Naive thymus-derived CD8-positive, alpha-beta T cell (primary cell): ENCODE results near the gene MRPL49. TPM values are rescaled to one million over a fixed set of nuclear protein-coding genes. Genes with fewer than 3 reads are reported as not detected.
"Not testable (repeated sequence)": the region's sequence is repeated elsewhere in the genome, so short reads cannot be mapped to it uniquely, and the experiment has no call there.

Experiments
- ATAC-seq, 2 donors: fragments of 150-1000 bp; cut with Tn5 transposase in 1 of 2; sonication (Bioruptor Pico), chemical (Tn5 transposase) in 1 of 2; 1 replicate in 1 of 2; 2 replicates in 1 of 2; pipeline ENCODE4 v1.10.0; 2021; ENCODE audit warnings: mild to moderate bottlenecking in 2 of 2, moderate library complexity in 2 of 2
- POLR2A ChIA-PET: fragments of 350-600 bp; sonication (Branson Sonifier 250); formaldehyde crosslinking; loops from one replicate; lab custom pipeline; 2021; ENCODE audit warnings: antibody characterized with exemption; lab: Charles Lee
- DNase-seq, 10 donors: peaks; one replicate each; pipeline versions ENCODE4 v3.0.0 to v3.0.0-alpha.2; 2020 to 2022
- H3K27ac Mint-ChIP-seq, 10 donors: one replicate each; pipeline ENCODE4 v1.8.0; 2020 to 2022; ENCODE audit warnings: mild to moderate bottlenecking in 10 of 10, mixed read lengths in 10 of 10, moderate library complexity in 4 of 10, inconsistent platforms in 1 of 10
- H3K27me3 Mint-ChIP-seq, 5 donors: one replicate each; pipeline ENCODE4 v1.8.0; 2021 to 2022; ENCODE audit warnings: mixed read lengths in 5 of 5
- H3K36me3 Mint-ChIP-seq, 3 donors: one replicate each; pipeline ENCODE4 v1.8.0; 2020 to 2022; ENCODE audit warnings: mixed read lengths in 3 of 3, mild to moderate bottlenecking in 2 of 3, inconsistent platforms in 1 of 3
- H3K4me1 Mint-ChIP-seq, 4 donors: one replicate each; pipeline ENCODE4 v1.8.0; 2021 to 2022; ENCODE audit warnings: mixed read lengths in 4 of 4
- H3K4me3 Mint-ChIP-seq, 10 donors: one replicate each; pipeline ENCODE4 v1.8.0; 2020 to 2022; ENCODE audit warnings: mild to moderate bottlenecking in 10 of 10, mixed read lengths in 10 of 10, moderate library complexity in 6 of 10, inconsistent platforms in 1 of 10
- H3K9me3 Mint-ChIP-seq, 9 donors: one replicate each; pipeline ENCODE4 v1.8.0; 2020 to 2022; ENCODE audit warnings: mixed read lengths in 9 of 9, mild to moderate bottlenecking in 3 of 9, inconsistent platforms in 1 of 9, moderate library complexity in 1 of 9
- polyA plus RNA-seq, 3 donors: library from polyadenylated mRNA; unstranded; fragments of 300-500 nt; fragmentation: Illumina TruSeq; gene quantifications; one replicate each; pipeline ENCODE4 v1.2.3, GENCODE V29; 2021
- total RNA-seq, 8 experiments: library from RNA in 2 of 8; stranded (reverse) in 2 of 8; gene quantifications; one replicate each; pipeline ENCODE4 v1.2.3 and lab custom pipeline; 2021 to 2026

Gene MRPL49
- total and polyA plus RNA-seq, 5 experiments from 2014 or later = 76.0 to 96.9 (median 78.9) TPM

DNA sequence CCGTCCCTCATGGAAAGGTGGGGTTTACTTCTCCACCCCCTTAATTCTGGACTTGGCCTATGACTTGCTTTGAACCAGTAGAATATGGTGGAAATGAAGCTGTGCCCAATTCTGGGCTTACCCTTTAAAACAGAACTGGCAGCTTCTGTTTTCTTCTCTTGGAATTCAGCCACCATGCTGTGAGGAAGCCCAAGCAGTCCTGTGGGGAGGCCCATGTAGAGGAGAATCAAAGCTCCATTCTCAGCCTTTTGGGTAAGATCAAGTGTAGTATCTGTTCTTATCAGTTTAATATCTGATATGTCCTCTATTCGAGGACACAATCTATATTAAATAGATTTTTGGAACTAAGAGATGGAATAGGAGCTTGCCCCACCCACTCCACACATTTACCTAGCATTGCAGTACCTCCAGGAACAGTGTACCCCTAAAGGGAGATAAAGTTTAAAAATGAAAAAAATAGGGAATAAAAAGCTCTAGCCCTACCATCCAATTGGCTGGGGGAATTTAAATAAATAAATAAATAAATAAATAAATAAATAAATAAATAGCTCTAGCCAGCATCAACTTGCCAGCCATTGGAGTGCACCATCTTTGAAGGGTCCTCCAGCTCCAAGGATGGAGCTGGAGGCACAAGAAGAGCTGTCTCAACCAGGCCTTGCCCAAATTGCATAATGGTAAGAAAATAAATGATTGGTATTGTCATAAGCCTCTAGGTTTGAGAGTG lies 25.4 kb downstream of the MRPL49 start:
- POLR2A ChIA-PET = no interaction called here

DNA sequence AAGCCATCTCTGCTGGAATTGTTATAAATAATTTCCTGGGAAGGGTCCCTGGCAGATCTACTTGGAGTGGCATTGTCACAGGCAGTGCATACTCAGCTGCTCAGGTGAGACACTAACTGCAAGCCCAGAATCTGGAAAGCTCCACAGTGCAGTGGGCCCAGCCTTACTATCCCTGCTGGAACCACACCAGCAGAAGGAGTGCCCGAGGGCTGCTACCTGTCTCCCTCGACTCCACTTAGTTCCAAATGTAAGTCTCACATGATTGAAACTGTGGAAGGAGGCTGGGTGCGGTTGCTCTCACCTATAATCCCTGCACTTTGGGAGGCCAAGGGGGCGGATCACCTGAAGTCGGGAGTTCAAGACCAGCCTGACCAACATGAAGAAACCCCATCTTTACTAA lies 26.5 kb downstream of the MRPL49 start:
- H3K9me3 Mint-ChIP-seq = no peaks in the 10 kb centered on the region

More for the DNA sequence above, 25.4 kb downstream of the MRPL49 start:
- Mint-ChIP-seq H3K9me3 (no peaks in the 10 kb centered on the region), H3K36me3 (no peaks in the 10 kb centered on the region), H3K4me1 (peaks cover 0 to 26% (median 2%) of the 10 kb centered on the region in 4 donors), H3K4me3 (no peak overlapping the region), H3K27me3 (peaks cover 0 to 8% (median 3%) of the 10 kb centered on the region in 5 donors), H3K27ac (no peak overlapping the region)
- DNase-seq (no peak), ATAC-seq (no peak)

DNA sequence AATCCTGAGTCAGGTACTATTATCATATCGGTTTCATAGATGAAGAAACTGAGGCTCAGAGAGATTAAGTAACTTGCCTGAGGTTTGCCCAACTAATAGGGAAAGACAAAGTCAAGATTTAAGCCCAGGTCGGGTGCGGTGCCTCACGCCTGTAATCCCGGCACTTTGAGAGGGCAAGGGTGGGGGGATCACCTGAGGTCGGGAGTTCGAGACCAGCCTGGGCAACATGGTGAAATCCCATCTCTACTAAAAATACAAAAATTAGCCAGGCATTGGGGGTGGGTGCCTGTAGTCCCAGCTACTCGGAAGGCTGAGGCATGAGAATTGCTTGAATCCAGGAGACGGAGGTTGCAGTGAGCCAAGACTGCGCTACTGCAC lies 28.0 kb downstream of the MRPL49 start:
- H3K36me3 Mint-ChIP-seq, H3K4me3 Mint-ChIP-seq, POLR2A ChIA-PET, H3K9me3 Mint-ChIP-seq, ATAC-seq, DNase-seq, H3K27ac Mint-ChIP-seq: not testable (repeated sequence)
- peaks cover 0 to 11% (median 3%) of the 10 kb centered on the region in 5 donors for H3K27me3 Mint-ChIP-seq
- H3K4me1 Mint-ChIP-seq = peaks cover 0 to 26% (median 2%) of the 10 kb centered on the region in 4 donors

More for the DNA sequence above, 26.5 kb downstream of the MRPL49 start:
- DNase-seq (no peak), ATAC-seq (no peak)
- Mint-ChIP-seq H3K27me3 (peaks cover 0 to 11% (median 3%) of the 10 kb centered on the region in 5 donors), H3K4me1 (peaks cover 0 to 26% (median 2%) of the 10 kb centered on the region in 4 donors), H3K36me3 (no peaks in the 10 kb centered on the region), H3K4me3 (no peak overlapping the region), H3K27ac (peak overlapping the region in 1 of 10 donors; percentile 68)
- POLR2A ChIA-PET = no interaction called here

DNA sequence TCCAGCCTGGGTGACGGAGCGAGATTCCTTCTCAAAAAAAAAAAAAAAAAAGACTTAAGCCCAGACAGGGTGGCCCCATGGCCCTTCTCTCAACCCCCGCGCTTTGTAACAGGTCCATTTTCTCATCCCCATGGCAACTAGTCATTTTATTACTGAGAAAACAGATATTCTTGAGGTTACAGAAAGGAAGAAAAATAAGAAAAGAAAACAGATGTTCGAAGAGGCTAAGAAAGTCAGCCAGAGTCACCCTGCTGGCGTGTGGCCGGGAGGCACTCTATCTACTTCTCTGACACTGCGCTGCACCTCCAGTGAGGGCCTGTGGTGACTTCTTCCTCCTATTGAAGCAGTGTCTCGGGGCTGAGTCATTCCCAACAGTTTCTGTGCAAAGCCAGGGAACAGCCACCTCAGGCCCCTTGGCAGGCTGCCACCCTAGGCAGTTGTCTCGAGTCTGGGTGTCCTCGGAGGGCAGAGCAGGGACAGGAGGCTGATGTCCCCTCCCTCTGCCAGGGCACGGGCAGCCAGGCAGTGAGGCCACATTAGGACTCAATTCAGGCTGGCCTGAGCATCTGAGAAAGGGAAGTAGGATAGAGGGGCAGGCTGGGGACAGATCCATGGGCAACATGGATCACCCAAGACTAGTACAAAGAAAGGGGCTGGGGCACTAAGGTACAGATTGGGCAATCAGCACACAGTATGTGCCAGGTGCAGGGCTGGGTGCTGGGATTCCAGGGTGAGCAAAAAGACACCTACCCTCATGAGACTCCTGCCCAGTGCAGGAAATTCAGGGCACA lies 28.6 kb downstream of the MRPL49 start:
- Mint-ChIP-seq H3K4me1 (peaks cover 0 to 26% (median 2%) of the 10 kb centered on the region in 4 donors), H3K27ac (peak overlapping the region in 2 of 10 donors; percentile 2 to 83), H3K4me3 (peak overlapping the region in 1 of 10 donors; percentile 7), H3K9me3 (no peaks in the 10 kb centered on the region), H3K36me3 (no peaks in the 10 kb centered on the region), H3K27me3 (peaks cover 0 to 11% (median 3%) of the 10 kb centered on the region in 5 donors)
- no peak for DNase-seq
- POLR2A ChIA-PET = no interaction called here
- no peak for ATAC-seq

DNA sequence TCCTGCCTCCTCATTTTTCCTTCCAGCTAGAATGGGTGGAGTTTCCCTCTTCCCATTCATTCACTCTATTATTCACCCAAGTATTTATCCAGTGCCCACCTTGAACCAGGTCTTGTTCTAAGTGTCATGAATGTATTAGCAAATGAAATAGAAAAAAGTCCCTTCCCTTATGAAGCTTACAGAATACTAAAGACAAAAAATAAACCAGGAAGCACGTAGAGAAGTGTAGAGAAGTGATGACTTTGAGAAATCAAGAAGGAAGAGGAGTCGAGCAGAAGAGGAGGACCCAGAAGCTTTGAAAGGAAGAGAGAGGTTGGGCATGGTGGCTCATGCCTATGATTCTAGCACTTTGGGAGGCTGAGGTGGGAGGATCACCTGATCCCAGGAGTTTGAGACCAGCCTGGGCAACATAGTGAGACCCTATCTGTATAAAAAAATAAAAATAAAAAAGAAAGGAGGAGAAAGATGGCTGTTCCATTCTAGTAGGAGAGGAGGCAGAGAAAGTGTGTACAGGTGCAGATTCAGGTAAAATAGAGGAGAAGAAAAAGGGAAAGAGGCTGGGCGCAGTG lies 29.3 kb downstream of the MRPL49 start:
- Mint-ChIP-seq H3K4me3 (no peak overlapping the region), H3K27me3 (peaks cover 0 to 11% (median 3%) of the 10 kb centered on the region in 5 donors), H3K36me3 (no peaks in the 10 kb centered on the region), H3K27ac (peak overlapping the region in 3 of 10 donors; percentile 2 to 83 (median 16)), H3K9me3 (no peaks in the 10 kb centered on the region), H3K4me1 (peaks cover 0 to 22% (median 2%) of the 10 kb centered on the region in 4 donors)
- ATAC-seq = no peak
- POLR2A ChIA-PET = no interaction called here
- no peak for DNase-seq

DNA sequence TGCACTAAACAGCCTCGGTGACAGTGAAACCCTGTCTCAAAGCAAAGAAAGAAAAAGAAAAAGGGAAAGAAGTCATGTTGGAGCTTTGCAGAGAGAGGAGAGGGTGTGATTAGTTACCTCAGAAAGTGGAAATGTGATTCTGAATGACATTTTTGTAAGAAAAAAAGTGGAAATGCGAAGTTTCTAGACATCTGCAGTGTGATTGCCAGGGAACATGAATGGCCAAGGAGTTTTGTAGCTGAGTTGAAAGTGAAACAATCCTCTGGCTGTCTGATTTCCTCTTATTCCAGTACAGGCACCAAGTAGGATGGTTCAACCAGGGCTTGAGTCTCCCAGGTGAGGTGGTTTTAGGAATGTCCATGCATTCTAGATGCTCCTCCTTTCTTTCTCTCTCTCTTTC lies 30.0 kb downstream of the MRPL49 start:
- no peaks in the 10 kb centered on the region for H3K9me3 Mint-ChIP-seq
- no peak for DNase-seq
- H3K4me1 Mint-ChIP-seq = peaks cover 0 to 19% (median 2%) of the 10 kb centered on the region in 4 donors
- POLR2A ChIA-PET = no interaction called here
- H3K27ac Mint-ChIP-seq = peak overlapping the region in 1 of 10 donors; percentile 16
- H3K36me3 Mint-ChIP-seq = no peaks in the 10 kb centered on the region
- peaks cover 0 to 11% (median 3%) of the 10 kb centered on the region in 5 donors for H3K27me3 Mint-ChIP-seq
- no peak for ATAC-seq
- H3K4me3 Mint-ChIP-seq = no peak overlapping the region

DNA sequence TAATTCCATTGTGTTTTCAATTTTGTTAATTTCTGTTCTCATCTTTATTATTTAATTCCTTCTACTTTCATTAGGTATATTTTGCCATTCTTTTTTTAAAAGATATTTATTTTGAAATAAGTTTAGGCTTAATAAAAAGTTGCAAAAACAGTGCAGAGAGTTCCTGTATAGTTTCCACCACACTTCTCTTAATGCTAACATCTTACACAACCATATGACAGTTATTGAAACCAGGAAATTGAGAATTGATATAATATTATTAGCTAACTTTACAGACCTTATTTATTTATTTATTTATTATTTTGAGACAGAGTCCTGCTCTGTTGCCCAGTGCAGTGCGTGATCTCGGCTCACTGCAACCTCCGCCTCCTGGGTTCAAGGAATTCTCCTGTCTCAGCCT lies 34.1 kb downstream of the MRPL49 start:
- POLR2A ChIA-PET = interaction anchor here (1.0 to 1.2 kb wide), 2 partner anchors 21 to 25 kb away, joined by 3 read pairs; partner anchors contain the start of gene CAPN1
- Mint-ChIP-seq H3K27ac (no peak overlapping the region), H3K4me1 (peaks cover 0 to 6% (median under 1%) of the 10 kb centered on the region in 4 donors), H3K27me3 (peaks cover 0 to 5% (median 2%) of the 10 kb centered on the region in 5 donors), H3K36me3 (no peaks in the 10 kb centered on the region), H3K4me3 (no peak overlapping the region), H3K9me3 (no peaks in the 10 kb centered on the region)
- DNase-seq = no peak
- ATAC-seq = no peak

DNA sequence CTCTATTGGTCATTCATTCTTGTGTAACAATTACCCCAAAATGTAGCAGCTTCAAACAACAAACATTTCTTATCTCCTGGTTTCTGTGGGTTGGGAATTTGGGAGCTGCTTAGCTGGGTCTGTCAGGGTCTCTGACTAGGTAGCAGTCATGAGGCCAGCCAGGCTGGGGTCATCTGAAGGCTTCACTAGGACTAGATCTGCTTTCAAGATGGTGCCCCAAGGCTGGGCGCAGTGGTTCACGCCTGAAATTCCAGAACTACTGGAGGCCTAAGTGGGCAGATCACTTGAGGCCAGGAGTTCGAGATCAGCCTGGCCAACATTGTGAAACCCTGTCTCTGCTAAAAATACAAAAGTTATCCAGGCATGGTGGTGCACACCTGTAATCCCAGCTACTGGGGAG lies 34.8 kb downstream of the MRPL49 start:
- no peaks in the 10 kb centered on the region for H3K9me3 Mint-ChIP-seq
- ATAC-seq (no peak), DNase-seq (no peak)
- no peaks in the 10 kb centered on the region for H3K36me3 Mint-ChIP-seq
- peak overlapping the region in 1 of 10 donors; percentile 18 for H3K27ac Mint-ChIP-seq
- H3K4me1 Mint-ChIP-seq = peaks cover 0 to 5% (median 0%) of the 10 kb centered on the region in 4 donors
- no peak overlapping the region for H3K4me3 Mint-ChIP-seq
- POLR2A ChIA-PET = interaction anchor here (1.0 to 1.2 kb wide), 2 partner anchors 22 to 25 kb away, joined by 3 read pairs; partner anchors contain the start of gene CAPN1
- H3K27me3 Mint-ChIP-seq = peaks cover 0 to 3% (median 0%) of the 10 kb centered on the region in 5 donors

DNA sequence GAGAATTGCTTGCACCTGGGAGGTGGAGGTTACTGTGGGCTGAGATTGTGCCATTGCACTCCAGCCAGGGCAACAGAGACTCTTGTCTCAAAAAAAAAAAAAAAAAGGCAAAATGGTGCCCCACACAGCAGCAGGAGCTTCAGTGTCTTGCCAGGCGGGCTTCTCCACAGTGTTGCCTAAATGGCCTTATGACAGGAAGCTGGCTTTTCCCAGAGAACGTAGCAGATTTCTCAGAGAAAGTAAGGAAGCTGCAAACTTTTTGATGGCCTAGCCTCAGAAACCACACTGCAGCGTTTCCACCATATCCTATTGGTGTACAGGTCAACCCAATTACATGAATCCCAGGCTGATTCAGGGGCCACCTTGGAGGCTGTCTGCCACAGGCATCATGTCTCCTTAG lies 35.2 kb downstream of the MRPL49 start:
- DNase-seq (no peak), ATAC-seq (no peak)
- POLR2A ChIA-PET = no interaction called here
- H3K27me3 Mint-ChIP-seq = peaks cover 0 to 3% (median 0%) of the 10 kb centered on the region in 5 donors
- no peak overlapping the region for H3K4me3 Mint-ChIP-seq
- no peaks in the 10 kb centered on the region for H3K9me3 Mint-ChIP-seq
- H3K4me1 Mint-ChIP-seq = peaks cover 0 to 1% (median 0%) of the 10 kb centered on the region in 4 donors
- H3K36me3 Mint-ChIP-seq = no peaks in the 10 kb centered on the region
- H3K27ac Mint-ChIP-seq = peak overlapping the region in 1 of 10 donors; percentile 18

DNA sequence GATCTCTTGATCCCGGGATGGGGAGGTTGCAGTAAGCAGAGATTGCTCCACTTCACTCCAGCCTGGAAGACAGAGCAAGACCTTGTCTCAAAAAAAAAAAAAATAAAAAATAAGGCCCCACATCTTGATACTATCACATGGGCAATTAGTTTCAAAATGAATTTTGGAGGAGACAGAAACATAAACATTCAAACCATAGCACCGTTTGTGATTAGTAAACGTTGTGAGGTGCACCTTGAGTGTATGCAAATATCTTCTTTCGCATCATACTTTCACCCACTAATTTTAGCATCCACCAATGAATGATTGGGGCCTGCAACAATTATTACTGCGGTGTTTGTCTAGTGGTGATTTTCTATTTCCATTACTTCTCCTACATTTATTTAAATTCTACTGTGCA lies 36.9 kb downstream of the MRPL49 start:
- no peak for DNase-seq
- no peak for ATAC-seq
- H3K4me1 Mint-ChIP-seq = no peaks in the 10 kb centered on the region
- no peaks in the 10 kb centered on the region for H3K27me3 Mint-ChIP-seq
- POLR2A ChIA-PET = no interaction called here
- H3K27ac Mint-ChIP-seq = no peak overlapping the region
- H3K36me3 Mint-ChIP-seq = no peaks in the 10 kb centered on the region
- H3K4me3 Mint-ChIP-seq = no peak overlapping the region
- H3K9me3 Mint-ChIP-seq = no peaks in the 10 kb centered on the region

DNA sequence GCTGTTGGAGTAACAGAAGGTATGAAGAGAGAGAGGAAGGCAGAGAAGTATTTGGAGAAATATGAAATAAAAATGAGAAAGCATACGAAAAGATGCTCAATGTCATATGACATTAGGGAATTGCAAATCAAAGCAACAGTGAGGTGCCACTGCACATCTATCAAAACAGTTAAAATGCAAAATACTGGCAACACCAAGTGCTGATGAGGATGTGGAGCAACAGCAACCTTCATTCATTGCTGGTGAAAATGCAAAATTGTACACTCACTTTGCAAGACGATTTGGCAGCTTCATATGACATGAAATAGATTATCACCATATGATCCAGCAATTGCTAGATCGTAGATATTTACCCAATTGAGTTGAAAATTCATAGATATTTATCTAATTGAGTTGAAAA lies 38.5 kb downstream of the MRPL49 start:
- POLR2A ChIA-PET = no interaction called here
- Mint-ChIP-seq H3K9me3 (no peaks in the 10 kb centered on the region), H3K4me1 (peaks cover 0 to 2% (median 0%) of the 10 kb centered on the region in 4 donors), H3K36me3 (no peaks in the 10 kb centered on the region), H3K27me3 (no peaks in the 10 kb centered on the region), H3K27ac (no peak overlapping the region), H3K4me3 (no peak overlapping the region)
- ATAC-seq = no peak
- no peak for DNase-seq

DNA sequence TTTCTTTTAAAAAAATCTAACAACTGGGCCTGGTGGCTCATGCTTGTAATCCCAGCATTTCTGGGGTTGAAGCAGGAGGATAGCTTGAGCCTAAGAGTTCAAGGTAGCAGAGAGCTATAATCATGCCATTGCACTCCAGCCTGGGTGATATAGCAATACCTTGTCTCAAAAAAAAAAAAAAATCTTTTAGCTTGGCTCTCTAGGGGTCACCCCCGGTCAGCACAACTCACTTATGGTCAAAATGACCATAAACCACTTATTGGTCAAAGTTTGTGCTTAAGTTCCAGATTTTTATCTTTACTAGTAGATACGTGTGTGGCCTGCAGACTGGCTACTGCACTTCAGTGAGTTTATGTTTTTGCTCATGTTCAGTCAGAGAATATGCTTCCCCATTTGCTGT lies 41.6 kb downstream of the MRPL49 start:
- H3K9me3 Mint-ChIP-seq = no peaks in the 10 kb centered on the region
- no peaks in the 10 kb centered on the region for H3K36me3 Mint-ChIP-seq
- H3K27ac Mint-ChIP-seq = no peak overlapping the region
- DNase-seq = no peak
- H3K4me1 Mint-ChIP-seq = peaks cover 0 to 3% (median under 1%) of the 10 kb centered on the region in 4 donors
- H3K4me3 Mint-ChIP-seq = no peak overlapping the region
- POLR2A ChIA-PET = no interaction called here
- H3K27me3 Mint-ChIP-seq = no peaks in the 10 kb centered on the region
- ATAC-seq = no peak
